KMS-11 (cell line): ENCODE results near the gene SMC1B.

ENCODE experiments used
- H2AFZ ChIP-seq: fragments of 200-600 bp; sonication (generic); 2 replicates; pipeline ENCODE4 v1.6.1; 2016; ENCODE audit warnings: antibody characterized with exemption, mixed run types, low read depth
- H3K27ac ChIP-seq: fragments of 200-600 bp; sonication (generic); 2 replicates; pipeline ENCODE4 v1.6.1; 2016; ENCODE audit warnings: mild to moderate bottlenecking, mixed run types
- H3K27me3 ChIP-seq: fragments of 200-600 bp; sonication (generic); 2 replicates; pipeline ENCODE4 v1.6.1; 2017; ENCODE audit warnings: mild to moderate bottlenecking, low read depth, mixed run types, moderate library complexity; ENCODE audit not compliant: insufficient read depth
- H3K36me3 ChIP-seq: fragments of 200-600 bp; sonication (generic); 2 replicates; pipeline ENCODE4 v1.6.1; 2017; ENCODE audit warnings: mild to moderate bottlenecking, mixed run types; ENCODE audit not compliant: insufficient read depth
- H3K4me1 ChIP-seq: fragments of 200-600 bp; sonication (generic); 2 replicates; pipeline ENCODE4 v1.6.1; 2016; ENCODE audit warnings: mild to moderate bottlenecking, low read depth, mixed run types; ENCODE audit not compliant: poor library complexity, severe bottlenecking
- H3K4me2 ChIP-seq: fragments of 200-600 bp; sonication (generic); 2 replicates; pipeline ENCODE4 v1.7.0; 2016; ENCODE audit warnings: mild to moderate bottlenecking, mixed run types
- H3K4me3 ChIP-seq: fragments of 200-600 bp; sonication (generic); IDR thresholded peaks from 2 replicates; pipeline ENCODE4 v1.6.1; 2017; ENCODE audit warnings: low read depth, low read length, mixed read lengths; ENCODE audit not compliant: insufficient read depth
- H3K79me2 ChIP-seq: fragments of 200-600 bp; sonication (generic); 2 replicates; pipeline ENCODE4 v1.6.1; 2016; ENCODE audit warnings: low read depth, mixed run types; ENCODE audit not compliant: insufficient read depth
- H3K9ac ChIP-seq: fragments of 200-600 bp; sonication (generic); 2 replicates; pipeline ENCODE4 v1.6.1; 2016; ENCODE audit warnings: mild to moderate bottlenecking, mixed run types
- H4K20me1 ChIP-seq: fragments of 200-600 bp; sonication (generic); 2 replicates; pipeline ENCODE4 v1.6.1; 2016; ENCODE audit warnings: mild to moderate bottlenecking, mixed run types; ENCODE audit not compliant: insufficient read depth
- TF ChIP-seq, protein P1 (sequence below): fragments of 200-600 bp; sonication (generic); conservative IDR thresholded peaks from 2 replicates; pipeline ENCODE4 v1.6.1; 2017; ENCODE audit warnings: low read depth, mild to moderate bottlenecking, antibody characterized with exemption, low read length, moderate library complexity, mixed read lengths

Gene SMC1B

DNA sequence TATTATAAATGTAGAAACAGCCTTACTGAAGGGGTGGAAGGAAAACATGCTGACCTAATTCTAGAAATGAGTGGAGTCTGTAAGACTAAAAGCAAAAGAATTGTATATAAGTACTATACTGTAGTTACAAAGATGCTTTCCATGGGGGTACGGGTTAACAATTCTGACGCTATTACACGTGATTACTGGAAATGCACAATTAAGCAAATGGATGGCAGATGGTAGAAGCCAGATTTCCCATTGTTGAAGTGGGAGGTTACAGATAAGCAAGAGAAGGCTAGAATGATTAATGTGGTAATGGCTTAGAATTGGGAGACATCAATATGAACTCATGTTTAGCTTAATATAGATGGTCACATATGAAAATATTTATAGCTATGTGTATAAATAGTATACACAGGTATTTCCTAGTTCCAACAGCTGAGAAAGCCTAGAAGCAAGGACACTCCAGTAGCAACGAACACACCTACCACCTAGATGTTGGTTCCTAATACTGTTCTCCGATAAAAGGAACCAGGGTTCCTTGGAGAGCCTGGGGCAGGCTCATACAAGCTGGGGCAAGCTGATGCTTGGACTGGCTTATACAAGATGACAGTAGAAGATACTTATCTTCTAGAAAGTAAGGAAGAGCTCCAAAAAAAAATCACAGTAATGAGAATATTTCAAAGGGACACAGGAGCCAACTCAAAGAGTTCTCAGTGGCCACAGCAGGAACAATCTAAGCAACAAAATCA is 13.5 kb downstream of the SMC1B start:
- no peak overlapping the region for H3K4me3 ChIP-seq
- TF ChIP-seq, protein P1, sequence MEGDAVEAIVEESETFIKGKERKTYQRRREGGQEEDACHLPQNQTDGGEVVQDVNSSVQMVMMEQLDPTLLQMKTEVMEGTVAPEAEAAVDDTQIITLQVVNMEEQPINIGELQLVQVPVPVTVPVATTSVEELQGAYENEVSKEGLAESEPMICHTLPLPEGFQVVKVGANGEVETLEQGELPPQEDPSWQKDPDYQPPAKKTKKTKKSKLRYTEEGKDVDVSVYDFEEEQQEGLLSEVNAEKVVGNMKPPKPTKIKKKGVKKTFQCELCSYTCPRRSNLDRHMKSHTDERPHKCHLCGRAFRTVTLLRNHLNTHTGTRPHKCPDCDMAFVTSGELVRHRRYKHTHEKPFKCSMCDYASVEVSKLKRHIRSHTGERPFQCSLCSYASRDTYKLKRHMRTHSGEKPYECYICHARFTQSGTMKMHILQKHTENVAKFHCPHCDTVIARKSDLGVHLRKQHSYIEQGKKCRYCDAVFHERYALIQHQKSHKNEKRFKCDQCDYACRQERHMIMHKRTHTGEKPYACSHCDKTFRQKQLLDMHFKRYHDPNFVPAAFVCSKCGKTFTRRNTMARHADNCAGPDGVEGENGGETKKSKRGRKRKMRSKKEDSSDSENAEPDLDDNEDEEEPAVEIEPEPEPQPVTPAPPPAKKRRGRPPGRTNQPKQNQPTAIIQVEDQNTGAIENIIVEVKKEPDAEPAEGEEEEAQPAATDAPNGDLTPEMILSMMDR = no peak
- no peak overlapping the region for H2AFZ ChIP-seq
- H3K79me2 ChIP-seq = no peaks in the 10 kb centered on the region
- no peaks in the 10 kb centered on the region for H4K20me1 ChIP-seq
- H3K27ac ChIP-seq = no peak overlapping the region
- no peaks in the 10 kb centered on the region for H3K4me1 ChIP-seq
- no peaks in the 10 kb centered on the region for H3K27me3 ChIP-seq
- H3K36me3 ChIP-seq = no peaks in the 10 kb centered on the region
- H3K4me2 ChIP-seq = no peak overlapping the region
- H3K9ac ChIP-seq = no peak overlapping the region

DNA sequence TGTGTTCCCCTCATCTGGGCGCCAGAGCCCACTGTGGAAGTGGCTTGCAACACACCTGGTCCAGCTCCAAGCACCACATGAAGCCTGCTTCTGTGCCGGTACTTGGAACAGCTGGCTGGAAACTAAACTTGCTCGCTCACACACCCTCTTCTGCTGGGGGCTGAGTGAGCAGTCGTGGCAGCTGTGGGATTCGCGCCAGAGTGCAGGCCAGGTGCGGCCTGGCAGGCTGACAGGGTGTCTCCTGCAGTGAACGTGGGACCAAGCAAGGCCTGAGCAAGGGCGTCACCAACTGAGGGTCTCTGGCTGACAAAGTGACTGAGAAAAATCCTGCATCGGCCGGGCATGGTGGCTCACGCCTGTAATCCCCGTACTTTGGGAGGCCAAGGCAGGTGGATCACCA is 15.2 kb downstream of the SMC1B start:
- no peak overlapping the region for H3K27ac ChIP-seq
- no peaks in the 10 kb centered on the region for H3K36me3 ChIP-seq
- no peak overlapping the region for H2AFZ ChIP-seq
- H3K27me3 ChIP-seq = no peaks in the 10 kb centered on the region
- H4K20me1 ChIP-seq = no peaks in the 10 kb centered on the region
- no peaks in the 10 kb centered on the region for H3K79me2 ChIP-seq
- H3K4me2 ChIP-seq = no peak overlapping the region
- no peaks in the 10 kb centered on the region for H3K4me1 ChIP-seq
- TF ChIP-seq, protein P1 = no peak
- H3K9ac ChIP-seq = no peak overlapping the region
- H3K4me3 ChIP-seq = no peak overlapping the region

DNA sequence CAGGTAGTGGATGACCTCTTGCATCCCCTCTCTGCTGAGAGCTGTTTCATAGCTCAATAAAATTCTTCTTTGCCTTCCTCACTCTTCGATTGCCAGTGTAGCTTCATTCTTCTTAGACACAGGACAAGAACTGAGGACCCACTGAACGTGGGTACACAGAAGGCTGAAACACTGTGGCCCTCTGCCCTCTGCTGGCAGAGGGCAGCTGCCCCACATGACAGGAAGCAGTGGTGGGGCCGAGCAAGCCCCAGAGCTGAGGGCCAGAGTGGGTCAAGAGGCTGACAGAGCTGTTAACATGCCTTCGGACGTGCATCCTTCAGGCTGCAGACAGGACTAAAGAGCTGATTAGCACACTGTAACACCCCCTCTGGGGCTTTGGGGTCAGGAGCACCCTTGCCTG is 15.6 kb downstream of the SMC1B start:
- Histone ChIP-seq H3K4me1 (no peaks in the 10 kb centered on the region), H3K4me2 (no peak overlapping the region), H3K27ac (no peak overlapping the region), H4K20me1 (no peaks in the 10 kb centered on the region), H3K79me2 (no peaks in the 10 kb centered on the region), H3K4me3 (no peak overlapping the region), H3K36me3 (no peaks in the 10 kb centered on the region), H3K9ac (no peak overlapping the region), H3K27me3 (no peaks in the 10 kb centered on the region), H2AFZ (no peak overlapping the region)
- TF ChIP-seq, protein P1 = no peak

DNA sequence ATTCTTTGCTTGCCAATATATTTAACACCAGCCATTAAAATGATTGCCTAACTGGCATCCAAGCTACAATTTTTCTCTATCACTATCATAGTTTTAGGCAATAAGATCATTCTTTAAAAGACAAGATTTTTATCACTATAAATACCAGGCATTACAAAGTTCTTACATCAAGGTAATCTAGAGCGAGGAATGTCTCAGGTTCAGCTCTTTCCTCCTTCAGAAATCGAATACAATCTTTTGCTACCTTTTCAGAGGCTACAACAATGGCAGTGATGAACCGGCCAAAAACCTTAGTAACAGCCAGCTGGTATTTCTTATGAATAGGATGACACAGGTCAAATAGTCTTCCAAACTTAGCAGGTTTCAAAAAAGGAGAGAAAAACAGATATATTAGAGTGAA is 23.9 kb downstream of the SMC1B start:
- TF ChIP-seq, protein P1 = no peak
- Histone ChIP-seq H3K4me1 (no peaks in the 10 kb centered on the region), H3K79me2 (no peaks in the 10 kb centered on the region), H3K36me3 (no peaks in the 10 kb centered on the region), H3K27me3 (no peaks in the 10 kb centered on the region), H3K27ac (no peak overlapping the region), H2AFZ (no peak overlapping the region), H3K4me2 (no peak overlapping the region), H3K9ac (no peak overlapping the region), H4K20me1 (no peaks in the 10 kb centered on the region), H3K4me3 (no peak overlapping the region)
